GM19452 (cell line): Measurements from ENCODE around the gene MYO5B.

ENCODE experiments used
- ATAC-seq: cut with Tn5 transposase; IDR thresholded peaks from one replicate; pipeline ENCODE4 v1.9.1; 2021; ENCODE audit not compliant: unreplicated experiment

MYO5B gene

GRCh38 chr18:49931760-49932159 is 263.2 kb downstream of the MYO5B start:
- ATAC-seq: no peak

DNA sequence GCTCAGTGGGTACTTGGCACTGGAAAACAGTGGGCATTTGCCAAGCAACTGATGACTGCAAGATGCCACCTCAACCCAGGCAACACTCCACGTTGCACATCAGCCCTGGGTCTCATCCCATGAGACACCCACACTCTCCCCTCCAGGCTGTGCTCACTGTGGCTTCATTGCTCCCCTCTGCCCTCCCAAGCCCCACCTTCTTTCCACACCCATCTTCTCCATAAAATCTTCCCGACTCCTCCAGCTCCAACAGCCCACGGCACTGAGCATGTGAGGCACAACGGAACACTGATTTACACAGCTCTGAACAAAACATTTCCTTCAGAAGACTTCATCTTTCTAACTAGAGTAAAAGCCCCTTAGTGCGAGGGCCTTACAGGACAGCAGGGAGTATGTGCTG is 263.8 kb downstream of the MYO5B start:
- no peak for ATAC-seq

DNA sequence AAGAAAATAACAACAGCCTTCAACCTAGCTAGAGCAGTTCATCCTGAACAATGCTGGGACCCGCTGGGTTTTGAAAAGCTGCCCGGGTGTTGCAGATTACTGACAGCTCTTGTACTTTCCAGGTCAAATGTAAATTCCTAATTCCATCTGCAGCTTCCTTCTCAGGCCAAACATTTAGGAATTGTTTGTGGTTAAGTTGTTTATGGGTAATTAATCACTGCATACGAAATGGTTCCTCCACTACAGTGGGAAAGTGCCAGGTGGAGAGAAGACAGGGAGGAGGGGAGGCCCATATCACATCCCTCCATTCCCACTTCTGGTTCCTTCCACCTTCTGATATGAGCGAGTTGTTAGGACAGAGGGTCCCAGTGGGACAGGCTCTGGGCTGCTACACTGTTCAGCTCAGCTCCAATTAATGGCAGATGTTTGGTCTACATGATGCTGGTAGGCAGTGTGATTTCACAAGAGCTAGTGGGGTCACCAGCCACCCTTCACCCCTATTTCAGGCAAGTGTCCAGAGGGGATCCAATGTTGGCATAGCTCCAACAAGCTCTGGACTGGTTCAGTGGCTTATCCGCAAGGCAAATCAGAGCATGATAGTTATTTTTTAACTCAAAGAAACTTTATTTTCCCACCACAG is 268.7 kb downstream of the MYO5B start:
- no peak for ATAC-seq

GRCh38 chr18:49924293-49924983 is 270.5 kb downstream of the MYO5B start:
- ATAC-seq: no peak

DNA sequence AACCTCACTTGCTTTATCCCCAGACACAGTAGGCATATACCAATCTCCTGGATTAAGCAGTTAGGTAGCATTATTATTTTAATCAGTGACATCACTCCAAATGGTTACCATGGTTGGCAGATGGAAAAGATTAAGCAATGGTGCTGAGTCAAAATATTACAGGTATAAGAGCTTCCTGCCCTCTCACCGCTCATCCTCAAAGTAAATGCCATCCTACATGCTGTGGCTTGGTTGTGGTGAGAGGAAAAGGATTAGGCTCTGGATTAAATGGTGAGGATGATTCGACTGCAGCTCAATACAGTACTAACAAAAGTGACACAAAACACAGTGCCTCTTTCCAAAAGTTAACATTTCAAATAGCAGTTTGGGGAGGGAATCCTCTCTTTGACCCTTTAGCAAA is 272.7 kb downstream of the MYO5B start:
- no peak for ATAC-seq

GRCh38 chr18:49921318-49921985 is 273.5 kb downstream of the MYO5B start:
- no peak for ATAC-seq

DNA sequence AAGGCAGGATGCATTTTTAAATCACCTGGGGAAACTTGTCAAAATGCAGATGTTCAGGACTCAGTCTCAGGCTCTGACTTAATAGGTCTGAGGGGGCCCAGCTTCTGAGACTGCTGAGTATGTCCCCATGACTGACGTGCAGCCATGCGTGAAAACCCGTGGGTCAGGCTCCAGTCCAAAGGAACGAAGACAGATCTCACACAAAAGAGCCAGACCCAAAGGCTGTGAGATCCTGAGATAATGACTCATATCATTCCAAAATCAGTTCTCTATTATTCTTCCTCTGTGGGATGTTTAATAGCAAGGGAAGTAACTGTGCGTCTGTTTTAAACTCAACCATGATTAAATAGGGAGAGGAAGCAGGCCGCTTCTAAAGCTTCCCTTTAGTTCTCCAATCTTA is 274.2 kb downstream of the MYO5B start:
- no peak for ATAC-seq

GRCh38 chr18:49917742-49918141 is 277.2 kb downstream of the MYO5B start:
- ATAC-seq: no peak

DNA sequence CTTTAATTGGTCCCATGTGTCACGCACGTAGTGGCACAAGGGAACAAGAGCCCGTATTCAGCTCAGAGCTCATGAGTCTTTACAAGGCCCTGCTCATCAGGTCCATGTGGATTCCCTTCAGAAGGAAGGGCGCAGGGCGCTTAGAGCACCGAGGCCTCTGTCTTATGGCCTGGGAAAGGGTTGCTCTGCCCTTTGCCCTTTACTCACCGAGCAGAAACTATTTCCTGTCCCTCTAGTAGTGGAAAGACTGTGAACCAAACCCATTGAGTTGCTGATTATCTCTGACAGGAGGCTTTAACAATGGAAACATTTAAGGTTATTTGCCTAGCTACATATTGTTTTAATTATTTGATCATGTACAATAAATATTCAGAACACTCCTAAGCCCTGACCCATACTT is 279.6 kb downstream of the MYO5B start:
- no peak for ATAC-seq

DNA sequence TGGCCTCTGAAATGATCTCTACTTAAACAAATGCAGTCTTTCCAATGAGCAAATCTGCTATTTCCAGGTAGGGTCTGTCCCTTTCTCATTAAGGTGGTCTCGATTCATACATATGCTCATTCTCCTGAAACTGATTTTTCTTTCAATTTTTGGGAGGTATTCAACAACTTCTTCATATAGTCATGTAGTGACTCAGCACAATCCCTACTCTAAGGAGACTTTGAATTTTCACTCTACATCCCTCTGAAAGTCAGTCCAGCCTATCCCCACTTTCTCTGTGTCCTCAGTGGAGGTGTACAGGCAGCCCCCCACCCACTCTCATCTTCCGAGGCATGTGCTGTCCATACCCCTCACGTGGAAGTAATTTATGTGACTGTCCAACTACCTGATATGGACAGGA is 281.7 kb downstream of the MYO5B start:
- no peak for ATAC-seq

DNA sequence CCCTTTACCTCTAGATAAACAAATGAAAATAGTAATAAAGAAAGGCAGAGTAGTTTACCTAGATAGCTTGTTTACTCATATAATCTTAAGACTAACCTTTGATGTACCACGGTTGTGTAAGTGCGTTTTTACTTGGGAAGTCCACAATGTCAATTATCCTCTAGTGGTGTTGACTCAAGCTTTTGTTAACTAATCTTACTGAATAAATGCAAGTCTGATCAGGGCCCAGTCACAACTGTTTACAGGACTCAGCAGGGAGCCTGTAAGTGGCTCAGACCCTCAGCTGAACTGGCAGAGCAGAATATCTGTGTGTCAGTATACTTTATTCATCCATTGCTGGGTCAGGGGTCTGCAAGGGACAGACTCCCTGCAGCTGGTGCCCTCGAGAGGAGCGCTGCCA is 283.5 kb downstream of the MYO5B start:
- ATAC-seq: no peak

- no peak for ATAC-seq
These were observed 284.0 kb downstream of the MYO5B start for GRCh38 chr18:49910986-49911385.

- ATAC-seq: no peak
These were observed 284.9 kb downstream of the MYO5B start for GRCh38 chr18:49910019-49910418.

GRCh38 chr18:49907346-49907929 is 287.5 kb downstream of the MYO5B start:
- no peak for ATAC-seq

- no peak for ATAC-seq
These were observed 289.2 kb downstream of the MYO5B start for GRCh38 chr18:49905771-49906170.

GRCh38 chr18:49904871-49905555 is 289.9 kb downstream of the MYO5B start:
- ATAC-seq: no peak

DNA sequence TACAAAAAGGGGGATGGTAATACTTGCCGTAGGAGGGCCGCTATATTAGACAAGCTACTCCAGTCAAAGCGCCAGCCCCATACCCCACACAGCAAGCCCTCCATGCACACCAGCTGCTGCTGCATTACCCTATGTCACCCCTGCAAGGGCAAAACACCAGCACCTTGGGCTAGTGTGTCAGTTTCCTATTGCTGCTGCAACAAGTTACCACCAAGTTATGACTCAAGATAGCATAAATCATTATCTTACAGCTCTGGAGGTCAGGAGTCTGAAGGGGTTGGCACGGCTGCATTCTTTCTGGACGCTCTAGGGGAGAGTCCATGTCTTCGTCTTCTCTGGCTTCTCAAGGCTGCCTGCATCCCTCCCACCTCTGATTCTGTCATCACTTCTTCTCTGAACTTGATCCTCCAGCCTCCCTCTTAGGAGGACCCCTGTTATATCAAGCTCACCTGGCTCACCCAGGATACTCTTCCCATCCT is 293.0 kb downstream of the MYO5B start:
- ATAC-seq: no peak

- no peak for ATAC-seq
These were observed 295.2 kb downstream of the MYO5B start for GRCh38 chr18:49899657-49900330.

DNA sequence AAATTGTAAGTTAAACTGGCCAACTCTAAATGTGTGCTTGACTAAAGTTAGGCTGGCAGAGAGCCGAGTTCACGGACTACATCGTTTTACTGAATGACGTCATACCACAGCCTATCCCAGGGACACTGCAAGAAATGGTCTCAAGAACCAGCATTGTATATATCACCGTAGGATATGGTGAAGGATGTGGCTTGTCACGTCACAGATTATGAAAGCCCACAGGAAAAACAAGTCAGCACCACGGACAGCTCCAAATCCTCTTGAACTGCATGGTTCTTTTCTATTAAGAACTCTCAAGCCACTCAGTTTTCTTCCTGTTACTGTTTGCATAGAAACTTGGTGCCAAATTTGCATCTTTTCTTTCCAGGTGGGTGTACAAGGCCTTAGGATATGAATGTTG is 296.5 kb downstream of the MYO5B start:
- ATAC-seq: no peak

DNA sequence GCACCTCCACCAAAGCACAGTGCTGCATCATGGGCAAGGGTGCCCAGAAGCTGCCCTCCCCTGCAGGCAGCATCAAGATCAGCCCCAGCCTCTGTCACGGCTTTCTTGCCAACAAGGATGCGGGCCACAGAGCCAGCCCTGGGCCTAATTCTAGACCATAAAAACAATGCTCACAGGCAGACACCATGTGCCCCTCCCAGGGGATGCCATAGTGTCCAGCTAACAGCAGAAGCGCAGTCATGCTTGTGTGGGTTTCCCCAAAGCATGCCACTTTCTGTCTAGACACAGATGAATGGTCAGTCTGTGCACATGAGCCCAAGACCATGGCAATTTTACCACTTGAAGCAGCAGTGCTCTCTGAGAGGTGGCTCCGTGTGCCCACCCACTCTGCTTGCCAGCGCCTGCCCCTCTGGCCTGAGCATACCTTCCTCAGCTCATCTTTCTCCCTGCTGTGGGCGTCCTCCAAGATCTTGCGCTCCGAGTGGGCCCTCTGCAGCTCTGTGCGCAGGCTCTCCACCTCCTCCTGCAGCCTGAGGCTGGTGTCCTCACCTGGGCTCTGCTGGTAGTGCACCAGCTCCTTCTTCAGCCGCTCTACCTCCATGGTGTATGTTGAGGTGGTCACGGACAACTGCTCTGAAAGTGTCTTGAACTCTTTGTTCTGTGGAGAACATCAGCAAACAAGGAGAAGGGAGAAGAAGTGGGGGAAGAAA is 300.3 kb downstream of the MYO5B start:
- no peak for ATAC-seq
